Activated CD4-positive, alpha-beta T cell treated with anti-CD3 and anti-CD28 coated beads, Interleukin-2, Interleukin-6, amounts not matched to agents 100 ng/mL and 50 ng/mL, durations not matched to agents 16 hours and 8 hours (primary cell): ENCODE results near the gene RAB11B.
"Not testable (repeated sequence)": the region's sequence is repeated elsewhere in the genome, so short reads cannot be mapped to it uniquely, and the experiment has no call there.

ENCODE experiments used
- DNase-seq: peaks from one replicate; pipeline ENCODE4 v3.0.0-alpha.2; 2020

RAB11B gene

DNA sequence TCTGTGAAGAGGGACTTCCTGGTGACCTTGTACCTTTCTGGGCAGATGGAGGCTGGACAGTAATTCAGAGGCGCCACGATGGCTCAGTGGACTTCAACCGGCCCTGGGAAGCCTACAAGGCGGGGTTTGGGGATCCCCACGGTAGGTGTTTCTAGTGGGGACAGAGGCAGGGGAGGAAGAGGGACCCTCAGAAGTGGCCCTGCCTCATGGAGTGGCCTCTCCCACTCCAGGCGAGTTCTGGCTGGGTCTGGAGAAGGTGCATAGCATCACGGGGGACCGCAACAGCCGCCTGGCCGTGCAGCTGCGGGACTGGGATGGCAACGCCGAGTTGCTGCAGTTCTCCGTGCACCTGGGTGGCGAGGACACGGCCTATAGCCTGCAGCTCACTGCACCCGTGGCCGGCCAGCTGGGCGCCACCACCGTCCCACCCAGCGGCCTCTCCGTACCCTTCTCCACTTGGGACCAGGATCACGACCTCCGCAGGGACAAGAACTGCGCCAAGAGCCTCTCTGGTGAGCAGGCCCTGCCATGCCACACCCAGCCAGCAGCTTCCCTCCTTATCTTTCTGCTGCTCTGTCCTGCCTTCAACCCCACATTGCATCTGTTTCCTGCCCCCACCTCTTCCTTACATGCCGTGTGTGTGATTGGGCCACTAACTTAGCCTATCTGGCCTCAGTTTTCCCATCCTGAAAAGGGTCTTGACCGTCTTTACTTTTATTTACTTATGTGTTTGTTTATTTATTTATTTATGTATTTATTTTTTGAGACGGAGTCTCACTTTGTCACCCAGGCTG, 19.0 kb upstream of the RAB11B start:
- no peak for DNase-seq

DNA sequence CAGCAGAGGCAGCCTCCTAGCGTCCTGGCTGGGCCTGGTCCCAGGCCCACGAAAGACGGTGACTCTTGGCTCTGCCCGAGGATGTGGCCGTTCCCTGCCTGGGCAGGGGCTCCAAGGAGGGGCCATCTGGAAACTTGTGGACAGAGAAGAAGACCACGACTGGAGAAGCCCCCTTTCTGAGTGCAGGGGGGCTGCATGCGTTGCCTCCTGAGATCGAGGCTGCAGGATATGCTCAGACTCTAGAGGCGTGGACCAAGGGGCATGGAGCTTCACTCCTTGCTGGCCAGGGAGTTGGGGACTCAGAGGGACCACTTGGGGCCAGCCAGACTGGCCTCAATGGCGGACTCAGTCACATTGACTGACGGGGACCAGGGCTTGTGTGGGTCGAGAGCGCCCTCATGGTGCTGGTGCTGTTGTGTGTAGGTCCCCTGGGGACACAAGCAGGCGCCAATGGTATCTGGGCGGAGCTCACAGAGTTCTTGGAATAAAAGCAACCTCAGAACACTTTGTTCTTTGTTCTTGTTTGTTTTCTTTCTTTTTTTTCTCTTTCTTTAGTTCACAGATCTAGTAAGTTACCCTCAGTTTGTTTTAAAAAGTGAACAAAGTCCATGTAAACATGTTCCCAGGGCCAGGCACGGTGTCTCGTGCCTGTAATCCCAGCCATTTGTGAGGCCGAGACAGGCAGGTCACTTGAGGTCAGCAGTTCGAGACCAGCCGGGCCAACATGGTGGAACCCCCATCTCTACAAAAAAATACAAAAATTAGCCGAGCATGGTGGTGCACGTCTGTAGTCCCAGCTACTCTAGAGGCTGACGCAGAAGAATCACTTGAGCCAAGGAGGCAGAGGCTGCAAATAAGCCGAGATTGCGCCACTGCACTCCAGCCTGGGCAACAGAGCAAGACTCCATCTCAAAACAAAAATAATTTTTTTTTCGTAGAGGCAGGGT, 16.0 kb upstream of the RAB11B start:
- DNase-seq, result no peak

GRCh38 chr19:8375766-8376165, 14.4 kb upstream of the RAB11B start:
- not testable (repeated sequence) for DNase-seq

- not testable (repeated sequence) for DNase-seq
Observed at GRCh38 chr19:8376373-8376974, 13.7 kb upstream of the RAB11B start.

GRCh38 chr19:8377598-8377997, 12.6 kb upstream of the RAB11B start:
- DNase-seq, result no peak

GRCh38 chr19:8379156-8379891, 10.8 kb upstream of the RAB11B start:
- not testable (repeated sequence) for DNase-seq

DNA sequence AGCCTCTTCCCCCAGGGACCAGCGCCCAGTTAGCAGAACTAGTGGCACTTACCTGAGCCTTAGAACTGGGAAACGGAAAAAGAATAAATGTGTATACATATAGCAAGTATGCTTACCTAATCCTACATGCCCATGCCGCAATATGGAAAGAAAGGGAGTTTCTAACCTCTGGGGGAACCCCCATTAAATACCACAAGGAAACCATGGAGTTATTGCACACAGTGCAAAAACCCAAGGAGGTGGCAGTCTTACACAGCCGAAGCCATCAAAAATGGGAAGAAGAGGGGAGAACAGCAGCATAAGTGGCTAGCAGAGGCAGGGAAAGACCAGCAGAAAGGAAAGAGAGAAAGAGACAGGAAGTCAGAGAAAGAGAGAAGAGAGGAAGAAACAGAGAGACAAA, 5.6 kb upstream of the RAB11B start:
- DNase-seq, result not testable (repeated sequence)

GRCh38 chr19:8385103-8385502, 5.1 kb upstream of the RAB11B start:
- not testable (repeated sequence) for DNase-seq

DNA sequence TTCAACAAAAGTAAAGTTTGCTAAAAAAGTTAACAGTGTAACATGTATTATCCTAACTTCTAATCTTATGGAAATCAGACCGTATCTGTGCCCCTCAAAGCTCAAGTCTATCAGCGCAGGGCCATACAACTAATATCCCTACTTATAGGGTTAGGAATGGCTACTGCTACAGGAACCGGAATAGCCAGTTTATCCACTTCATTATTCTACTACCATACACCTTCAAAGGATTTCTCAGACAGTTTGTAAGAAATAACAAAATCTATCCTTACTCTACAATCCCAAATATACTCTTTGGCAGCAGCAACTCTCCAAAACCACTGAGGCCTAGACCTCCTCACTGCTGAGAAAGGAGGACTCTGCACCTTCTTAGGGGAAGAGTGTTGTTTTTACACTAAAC, 4.6 kb upstream of the RAB11B start:
- not testable (repeated sequence) for DNase-seq

DNA sequence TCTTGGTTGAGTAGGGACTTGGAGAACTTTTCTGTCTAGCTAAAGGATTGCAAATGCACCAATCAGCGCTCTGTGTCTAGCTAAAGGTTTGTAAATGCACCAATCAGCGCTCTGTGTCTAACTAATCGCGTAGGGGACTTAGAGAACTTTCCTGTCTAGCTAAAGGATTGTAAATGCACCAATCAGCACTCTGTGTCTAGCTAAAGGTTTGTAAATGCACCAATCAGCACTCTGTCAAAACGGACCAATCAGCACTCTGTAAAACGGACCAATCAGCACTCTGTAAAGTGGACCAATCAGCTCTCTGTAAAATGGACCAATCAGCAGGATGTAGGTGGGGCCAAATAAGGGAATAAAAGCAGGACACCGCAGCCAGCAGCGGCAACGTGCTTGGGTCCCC, 3.7 kb upstream of the RAB11B start:
- DNase-seq, result not testable (repeated sequence)

DNA sequence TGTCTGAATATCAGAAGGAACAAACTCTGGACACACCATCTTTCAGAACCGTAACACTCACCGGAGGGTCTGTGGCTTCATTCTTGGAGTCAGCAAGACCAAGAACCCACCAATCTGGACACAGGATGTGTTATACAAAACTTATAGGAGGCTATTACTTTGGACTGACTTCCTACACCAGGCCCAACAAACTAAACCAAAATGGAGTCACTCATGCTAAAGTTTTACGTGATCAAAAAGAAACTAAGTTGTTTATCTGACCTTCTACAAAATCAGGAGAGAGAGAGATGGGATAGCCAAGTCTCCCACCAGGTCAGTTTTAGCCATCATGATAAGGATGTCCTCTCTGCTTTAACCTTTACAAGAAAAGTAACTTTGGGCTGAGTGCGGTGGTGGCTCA, 3.2 kb upstream of the RAB11B start:
- no peak for DNase-seq

DNA sequence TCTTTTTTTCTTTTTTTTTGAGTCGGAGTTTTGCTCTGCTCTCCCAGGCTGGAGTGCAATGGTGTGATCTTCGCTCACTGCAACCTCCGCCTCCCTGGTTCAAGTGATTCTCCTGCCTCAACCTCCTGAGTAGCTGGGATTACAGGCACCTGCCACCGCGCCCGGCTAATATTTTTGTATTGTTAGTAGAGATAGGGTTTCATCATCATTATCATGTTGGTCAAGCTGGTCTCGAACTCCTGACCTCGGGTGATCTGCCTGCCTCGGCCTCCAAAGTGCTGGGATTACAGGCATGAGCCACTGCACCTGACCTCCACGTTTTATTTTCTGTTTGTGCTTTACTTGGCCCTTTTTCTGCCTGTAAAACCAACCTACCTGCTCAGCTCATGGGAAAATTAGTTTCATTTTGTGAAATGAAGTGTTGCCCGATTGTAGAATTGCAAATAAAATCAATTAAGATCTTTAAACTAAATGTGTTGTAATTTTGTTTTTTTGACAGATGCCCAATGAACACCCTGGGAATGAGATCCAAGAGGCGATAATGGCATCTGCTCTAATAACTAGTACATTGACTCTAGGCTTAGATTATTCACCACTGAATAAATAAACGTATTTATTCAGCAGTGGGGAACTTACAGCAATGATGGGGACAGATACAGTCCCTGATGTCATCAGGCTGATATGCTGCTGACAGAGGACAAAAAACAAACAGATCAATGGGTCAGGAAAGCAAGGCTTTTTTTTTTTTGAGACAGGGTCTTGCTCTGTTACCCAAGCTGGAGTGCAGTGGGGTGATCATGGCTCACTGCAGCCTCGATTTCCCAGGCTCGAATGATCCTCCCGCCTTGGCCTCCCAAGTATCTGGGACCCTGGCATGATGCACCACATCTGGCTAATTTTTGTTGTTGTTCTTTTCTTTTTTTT, 2.2 kb upstream of the RAB11B start:
- DNase-seq, result no peak

DNA sequence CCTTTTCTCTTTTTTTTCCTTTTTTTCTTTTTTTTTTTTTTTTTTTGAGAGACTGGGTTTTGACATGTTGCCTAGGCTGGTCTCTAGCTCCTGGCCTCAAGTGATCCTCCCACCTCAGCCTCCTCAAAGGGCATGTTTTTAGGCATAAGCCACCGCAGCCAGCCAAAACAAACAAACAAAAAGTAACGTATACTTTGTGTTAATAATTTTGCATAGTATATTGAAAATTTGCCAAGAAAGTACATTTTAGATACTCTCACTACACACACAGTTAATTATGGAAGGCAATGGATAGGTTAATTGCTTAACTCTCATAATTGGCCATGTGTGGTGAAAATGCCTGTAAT, 1.6 kb upstream of the RAB11B start:
- no peak for DNase-seq

- DNase-seq, result peak; percentile 97
Observed at GRCh38 chr19:8390617-8390981, 439 bp downstream of the RAB11B start.

GRCh38 chr19:8391198-8392016, 1.2 kb downstream of the RAB11B start:
- no peak for DNase-seq

DNA sequence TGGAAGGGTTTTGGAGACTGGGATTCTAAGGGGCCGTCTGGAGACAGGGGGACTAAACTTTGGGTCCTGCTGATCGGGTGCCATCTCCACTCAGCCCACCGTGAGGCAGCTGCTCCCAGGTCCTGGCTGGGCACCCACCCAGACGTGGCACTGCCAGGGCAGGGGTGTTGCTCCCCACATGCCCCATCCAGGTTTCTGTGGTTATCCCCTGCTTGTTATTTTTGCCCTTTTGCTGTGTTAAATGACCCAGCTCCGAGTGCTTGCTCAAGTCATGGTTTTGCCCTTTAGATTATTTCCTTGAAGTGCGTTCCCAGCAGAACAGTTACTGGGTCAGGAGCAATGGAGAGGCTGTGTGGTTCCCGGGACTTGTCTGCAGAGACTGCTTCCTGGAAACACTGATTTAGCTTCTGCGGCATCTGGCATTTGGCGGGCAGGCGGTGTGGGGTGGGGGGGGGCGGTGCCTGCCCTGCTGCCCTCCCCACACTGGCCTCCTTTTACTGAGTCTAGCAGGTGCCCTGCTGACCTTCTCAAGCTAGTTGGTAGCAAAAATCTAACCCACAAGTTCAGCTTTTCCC, 1.9 kb downstream of the RAB11B start:
- no peak for DNase-seq

GRCh38 chr19:8393192-8393870, 3.2 kb downstream of the RAB11B start:
- no peak for DNase-seq

- DNase-seq, result no peak
Observed at GRCh38 chr19:8393871-8394250, 3.7 kb downstream of the RAB11B start.

- no peak for DNase-seq
Observed at GRCh38 chr19:8395621-8396082, 5.5 kb downstream of the RAB11B start.

GRCh38 chr19:8396185-8396562, 6.0 kb downstream of the RAB11B start:
- no peak for DNase-seq
